ENCODE measurements around the gene PHETA2. TPM values are rescaled to one million over a fixed set of nuclear protein-coding genes. Genes with fewer than 3 reads are reported as not detected.

PHETA2 gene
- total and polyA plus RNA-seq, 2 of the 13 experiments (the other 11 are each of a cell fraction or from before 2014, with no cell fraction given), result 0.07 TPM; not detected in 1

GRCh38 chr22:42079319-42080251 is 5.5 kb downstream of the PHETA2 start, which contains the start of gene SMDT1 (continued):
- TF ChIP-seq ZBED4 (CRISPR knock-in tag; IDR thresholded peaks at IDR 0.05; ENCODE audit: borderline replicate concordance) (peak; percentile 45), SRF (IDR thresholded peaks at IDR 0.05; ENCODE audit: low read depth, low read length) (no peak), ZNF431 (CRISPR knock-in tag; IDR thresholded peaks at IDR 0.05; ENCODE audit: borderline replicate concordance, low read depth) (no peak), GABPA (IDR thresholded peaks at IDR 0.05; ENCODE audit: low read depth, low read length) (no peak), GABPA (CRISPR knock-in tag; IDR thresholded peaks at IDR 0.05; ENCODE audit: low read depth) (no peak; the same call in 1 of the 2 replicates), PAX8 (CRISPR knock-in tag; IDR thresholded peaks at IDR 0.05; ENCODE audit: borderline replicate concordance) (no peak), ZNF615 (CRISPR knock-in tag; IDR thresholded peaks at IDR 0.05; ENCODE audit: borderline replicate concordance) (no peak), HOXD1 (CRISPR knock-in tag; IDR thresholded peaks at IDR 0.05) (peak; percentile 67), HMGXB3 (CRISPR knock-in tag; IDR thresholded peaks at IDR 0.05; ENCODE audit: borderline replicate concordance) (no peak), ESRRA (CRISPR knock-in tag; IDR thresholded peaks at IDR 0.05; ENCODE audit: low read depth) (no peak), FIP1L1 (IDR thresholded peaks at IDR 0.05; ENCODE audit: borderline replicate concordance, insufficient read depth, low read depth, low read length) (peak; percentile 56; the same call in 1 of the 2 replicates), TFDP1 (CRISPR knock-in tag; IDR thresholded peaks at IDR 0.05; ENCODE audit: borderline replicate concordance) (peak; percentile 76; the same call in 1 of the 2 replicates), HNF4G (IDR thresholded peaks at IDR 0.05; ENCODE audit: borderline replicate concordance, low read depth, low read length) (no peak), HNF4G (CRISPR knock-in tag; IDR thresholded peaks at IDR 0.05; ENCODE audit: borderline replicate concordance, low read depth) (0 out of 2 replicates have a peak, but pooled peaks have one; percentile 48), GTF2F1 (IDR thresholded peaks at IDR 0.05; ENCODE audit: low read length) (no peak), ZNF512 (CRISPR knock-in tag; IDR thresholded peaks at IDR 0.05) (no peak), POLR2A (IDR thresholded peaks at IDR 0.05; ENCODE audit: insufficient read depth in 1 of 2, low read depth in 2 of 2, low read length in 2 of 2) (peak; percentile 77 to 86), POLR2AphosphoS5 (IDR thresholded peaks at IDR 0.05; ENCODE audit: low read depth, low read length) (peak; percentile 75)
